ENCODE measurements around the gene ZNF385C. TPM values are rescaled to one million over a fixed set of nuclear protein-coding genes. Genes with fewer than 3 reads are reported as not detected.

The ZNF385C gene
- total and polyA plus RNA-seq, 4 donors, result 0.03 to 0.19 (median 0.06) TPM; not detected in 1

- Histone ChIP-seq H3K27ac (ENCODE audit: low read depth in 1 of 2, low read length in 2 of 2) (no peak overlapping the region), H3K9ac (ENCODE audit: low read depth in 1 of 2, low read length in 2 of 2) (no peak overlapping the region), H3K4me1 (ENCODE audit: control insufficient read depth in 4 of 4, insufficient read depth in 4 of 4, low read length in 3 of 4) (peaks cover 0 to 5% (median under 1%) of the 10 kb centered on the region in 4 donors), H3K4me3 (ENCODE audit: low read depth in 1 of 3, low read length in 3 of 3) (no peak overlapping the region), H3K9me3 (ENCODE audit: control insufficient read depth in 4 of 4, low read length in 3 of 4) (no peaks in the 10 kb centered on the region), H3K36me3 (ENCODE audit: control insufficient read depth in 4 of 4, insufficient read depth in 3 of 4, low read depth in 1 of 4, low read length in 3 of 4) (no peaks in the 10 kb centered on the region), H3K27me3 (ENCODE audit: control insufficient read depth in 4 of 4, insufficient read depth in 4 of 4, low read length in 3 of 4) (no peaks in the 10 kb centered on the region)
- no peak for TF ChIP-seq MAX (IDR thresholded peaks at IDR 0.05)
- TF ChIP-seq, protein P1, sequence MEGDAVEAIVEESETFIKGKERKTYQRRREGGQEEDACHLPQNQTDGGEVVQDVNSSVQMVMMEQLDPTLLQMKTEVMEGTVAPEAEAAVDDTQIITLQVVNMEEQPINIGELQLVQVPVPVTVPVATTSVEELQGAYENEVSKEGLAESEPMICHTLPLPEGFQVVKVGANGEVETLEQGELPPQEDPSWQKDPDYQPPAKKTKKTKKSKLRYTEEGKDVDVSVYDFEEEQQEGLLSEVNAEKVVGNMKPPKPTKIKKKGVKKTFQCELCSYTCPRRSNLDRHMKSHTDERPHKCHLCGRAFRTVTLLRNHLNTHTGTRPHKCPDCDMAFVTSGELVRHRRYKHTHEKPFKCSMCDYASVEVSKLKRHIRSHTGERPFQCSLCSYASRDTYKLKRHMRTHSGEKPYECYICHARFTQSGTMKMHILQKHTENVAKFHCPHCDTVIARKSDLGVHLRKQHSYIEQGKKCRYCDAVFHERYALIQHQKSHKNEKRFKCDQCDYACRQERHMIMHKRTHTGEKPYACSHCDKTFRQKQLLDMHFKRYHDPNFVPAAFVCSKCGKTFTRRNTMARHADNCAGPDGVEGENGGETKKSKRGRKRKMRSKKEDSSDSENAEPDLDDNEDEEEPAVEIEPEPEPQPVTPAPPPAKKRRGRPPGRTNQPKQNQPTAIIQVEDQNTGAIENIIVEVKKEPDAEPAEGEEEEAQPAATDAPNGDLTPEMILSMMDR (IDR thresholded peaks at IDR 0.05; ENCODE audit: low read depth, low read length, missing input control), result no peak
- TF ChIP-seq YY1 (IDR thresholded peaks at IDR 0.05), result no peak
- TF ChIP-seq FOXA2 (IDR thresholded peaks at IDR 0.05), result no peak
- TF ChIP-seq SP1 (IDR thresholded peaks at IDR 0.05), result no peak
- TF ChIP-seq RXRA (IDR thresholded peaks at IDR 0.05), result no peak
- no peak for TF ChIP-seq REST (IDR thresholded peaks at IDR 0.05)
- no peak for TF ChIP-seq RAD21 (IDR thresholded peaks at IDR 0.05)
- DNase-seq (ENCODE audit: low spot score), result no peak
- WGBS, result 90% methylated on average over 1 of the region's 1 CpG
These were observed 52.6 kb downstream of the ZNF385C start for GRCh38 chr17:42045719-42046118.

- Histone ChIP-seq H3K9ac (ENCODE audit: low read depth in 1 of 2, low read length in 2 of 2) (no peak overlapping the region), H3K4me3 (ENCODE audit: low read depth in 1 of 3, low read length in 3 of 3) (no peak overlapping the region), H3K27me3 (ENCODE audit: control insufficient read depth in 4 of 4, insufficient read depth in 4 of 4, low read length in 3 of 4) (no peaks in the 10 kb centered on the region), H3K9me3 (ENCODE audit: control insufficient read depth in 4 of 4, low read length in 3 of 4) (no peaks in the 10 kb centered on the region), H3K36me3 (ENCODE audit: control insufficient read depth in 4 of 4, insufficient read depth in 3 of 4, low read depth in 1 of 4, low read length in 3 of 4) (no peaks in the 10 kb centered on the region), H3K4me1 (ENCODE audit: control insufficient read depth in 4 of 4, insufficient read depth in 4 of 4, low read length in 3 of 4) (peaks cover 0 to 8% (median 5%) of the 10 kb centered on the region in 4 donors), H3K27ac (ENCODE audit: low read depth in 1 of 2, low read length in 2 of 2) (no peak overlapping the region)
- 93% methylated on average over 20 of the region's 20 CpGs for WGBS
- DNase-seq (ENCODE audit: low spot score), result no peak
- TF ChIP-seq TAF1 (conservative IDR thresholded peaks at IDR 0.05) (no peak), YY1 (IDR thresholded peaks at IDR 0.05) (no peak), RAD21 (IDR thresholded peaks at IDR 0.05) (no peak), HNF4A (conservative IDR thresholded peaks at IDR 0.05) (no peak), FOXA2 (IDR thresholded peaks at IDR 0.05) (no peak), EGR1 (IDR thresholded peaks at IDR 0.05; ENCODE audit: low read depth in 2 of 2) (no peak), GABPA (IDR thresholded peaks at IDR 0.05 in 1 of 2, conservative IDR thresholded peaks at IDR 0.05 in 1 of 2) (no peak), NR2F2 (IDR thresholded peaks at IDR 0.05) (no peak), FOXA1 (IDR thresholded peaks at IDR 0.05) (no peak)
- TF ChIP-seq, protein P1 (IDR thresholded peaks at IDR 0.05; ENCODE audit: low read depth, low read length, missing input control), result no peak
- TF ChIP-seq, protein P2, sequence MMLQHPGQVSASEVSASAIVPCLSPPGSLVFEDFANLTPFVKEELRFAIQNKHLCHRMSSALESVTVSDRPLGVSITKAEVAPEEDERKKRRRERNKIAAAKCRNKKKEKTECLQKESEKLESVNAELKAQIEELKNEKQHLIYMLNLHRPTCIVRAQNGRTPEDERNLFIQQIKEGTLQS (IDR thresholded peaks at IDR 0.05), result no peak
These were observed 55.5 kb downstream of the ZNF385C start for GRCh38 chr17:42042598-42043319.
